ENCODE results near the gene EARS2. TPM values are rescaled to one million over a fixed set of nuclear protein-coding genes. Genes with fewer than 3 reads are reported as not detected.

The EARS2 gene
- total RNA-seq, 1 donor from 2014 or later: 19.7 TPM

DNA sequence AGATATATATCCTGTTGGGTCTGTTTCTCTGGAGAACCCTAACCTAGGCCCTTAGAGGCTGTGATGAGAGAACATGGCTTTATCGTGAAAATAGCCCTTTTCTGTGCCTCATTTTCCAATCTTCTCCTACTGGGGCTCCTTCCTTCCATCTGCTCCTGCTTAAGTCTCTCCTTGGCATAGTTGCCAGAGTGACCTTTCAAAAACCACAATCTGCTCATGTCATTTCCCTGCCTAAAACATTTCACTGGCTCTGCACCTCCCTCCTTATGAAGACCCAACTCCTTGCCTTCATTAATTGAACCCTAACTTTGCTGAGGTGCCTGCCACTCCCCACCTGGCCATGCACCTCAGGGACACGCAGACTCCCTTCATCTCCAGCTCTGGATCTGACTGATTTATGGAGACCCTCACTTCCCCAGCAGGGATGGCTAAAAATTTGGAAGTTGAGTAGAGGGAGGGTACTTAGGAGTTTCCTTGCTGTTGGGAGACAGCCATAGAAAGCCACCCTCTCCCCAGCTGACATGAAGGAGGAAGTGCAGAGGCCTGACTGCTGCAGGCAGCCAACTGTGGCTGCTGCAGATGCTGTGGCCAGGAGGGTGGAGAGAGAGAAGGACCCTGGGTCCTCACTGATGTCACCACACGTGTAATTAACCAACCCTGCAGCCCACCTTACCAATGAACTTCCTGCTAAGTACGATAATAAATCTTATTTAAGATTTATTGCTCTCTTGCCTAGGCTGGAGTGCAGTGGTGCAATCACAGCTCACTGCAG is 40.6 kb downstream of the EARS2 start:
- no peaks in the 10 kb centered on the region for H3K27me3 ChIP-seq
- H3K4me3 ChIP-seq: no peak overlapping the region
- no peak for DNase-seq (ENCODE audit: low spot score)
- H3K4me3 Mint-ChIP-seq: no peak overlapping the region
- no peak overlapping the region for H3K27ac Mint-ChIP-seq
- H3F3A ChIP-seq (ENCODE audit: low read depth): peaks cover 3% of the 10 kb centered on the region
- H2AFZ ChIP-seq (replicated peaks): no peak overlapping the region
- no peak overlapping the region for H3K9ac ChIP-seq
- peaks cover 4% of the 10 kb centered on the region for H3K36me3 Mint-ChIP-seq
- no peaks in the 10 kb centered on the region for H3K4me1 ChIP-seq
- no peak for TF ChIP-seq EZH2phosphoT487 (IDR thresholded peaks at IDR 0.05)
- no peak for TF ChIP-seq EZH2 (IDR thresholded peaks at IDR 0.05)
- TF ChIP-seq, protein P1, sequence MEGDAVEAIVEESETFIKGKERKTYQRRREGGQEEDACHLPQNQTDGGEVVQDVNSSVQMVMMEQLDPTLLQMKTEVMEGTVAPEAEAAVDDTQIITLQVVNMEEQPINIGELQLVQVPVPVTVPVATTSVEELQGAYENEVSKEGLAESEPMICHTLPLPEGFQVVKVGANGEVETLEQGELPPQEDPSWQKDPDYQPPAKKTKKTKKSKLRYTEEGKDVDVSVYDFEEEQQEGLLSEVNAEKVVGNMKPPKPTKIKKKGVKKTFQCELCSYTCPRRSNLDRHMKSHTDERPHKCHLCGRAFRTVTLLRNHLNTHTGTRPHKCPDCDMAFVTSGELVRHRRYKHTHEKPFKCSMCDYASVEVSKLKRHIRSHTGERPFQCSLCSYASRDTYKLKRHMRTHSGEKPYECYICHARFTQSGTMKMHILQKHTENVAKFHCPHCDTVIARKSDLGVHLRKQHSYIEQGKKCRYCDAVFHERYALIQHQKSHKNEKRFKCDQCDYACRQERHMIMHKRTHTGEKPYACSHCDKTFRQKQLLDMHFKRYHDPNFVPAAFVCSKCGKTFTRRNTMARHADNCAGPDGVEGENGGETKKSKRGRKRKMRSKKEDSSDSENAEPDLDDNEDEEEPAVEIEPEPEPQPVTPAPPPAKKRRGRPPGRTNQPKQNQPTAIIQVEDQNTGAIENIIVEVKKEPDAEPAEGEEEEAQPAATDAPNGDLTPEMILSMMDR (IDR thresholded peaks at IDR 0.05): no peak
- H3K27me3 Mint-ChIP-seq (ENCODE audit: insufficient read depth, low read depth): no peaks in the 10 kb centered on the region
- H3K9me3 ChIP-seq (ENCODE audit: low read depth): no peaks in the 10 kb centered on the region
- no peaks in the 10 kb centered on the region for H3K79me2 ChIP-seq (ENCODE audit: low read depth)
- H3K4me1 Mint-ChIP-seq: no peaks in the 10 kb centered on the region
- H3K36me3 ChIP-seq: no peaks in the 10 kb centered on the region
- no peaks in the 10 kb centered on the region for H3K9me3 Mint-ChIP-seq
- no peak overlapping the region for H3K4me2 ChIP-seq
- H3K27ac ChIP-seq: no peak overlapping the region
- no peaks in the 10 kb centered on the region for H4K20me1 ChIP-seq (ENCODE audit: low read depth)

DNA sequence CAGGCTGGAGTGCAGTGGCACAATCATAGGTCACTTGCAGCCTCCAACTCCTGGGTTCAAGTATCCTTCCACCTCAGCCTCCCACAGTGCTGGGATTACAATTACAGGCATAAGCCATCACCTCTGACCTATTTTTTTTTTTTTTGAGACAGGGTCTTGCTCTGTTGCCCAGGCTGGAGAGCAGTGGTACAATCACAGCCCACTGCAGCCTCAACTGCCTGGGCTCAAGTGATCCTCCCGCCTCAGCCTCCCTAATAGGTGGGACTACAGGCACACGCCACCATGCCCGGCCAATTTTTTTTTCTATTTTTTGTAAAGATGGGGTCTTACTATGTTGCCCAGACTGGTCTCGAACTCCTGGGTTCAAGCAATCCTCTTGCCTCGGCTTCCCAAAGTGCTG is 41.3 kb downstream of the EARS2 start:
- Histone ChIP-seq H3K9me3 (ENCODE audit: low read depth) (no peaks in the 10 kb centered on the region), H2AFZ (replicated peaks) (no peak overlapping the region), H3K9ac (no peak overlapping the region), H3K27me3 (no peaks in the 10 kb centered on the region), H4K20me1 (ENCODE audit: low read depth) (no peaks in the 10 kb centered on the region), H3K4me3 (no peak overlapping the region), H3K36me3 (no peaks in the 10 kb centered on the region), H3K4me2 (no peak overlapping the region), H3K27ac (no peak overlapping the region), H3F3A (ENCODE audit: low read depth) (peaks cover 5% of the 10 kb centered on the region), H3K4me1 (no peaks in the 10 kb centered on the region), H3K79me2 (ENCODE audit: low read depth) (no peaks in the 10 kb centered on the region)
- TF ChIP-seq, protein P1 (IDR thresholded peaks at IDR 0.05): no peak
- no peak for TF ChIP-seq EZH2phosphoT487 (IDR thresholded peaks at IDR 0.05)
- TF ChIP-seq EZH2 (IDR thresholded peaks at IDR 0.05): no peak
- no peaks in the 10 kb centered on the region for H3K9me3 Mint-ChIP-seq
- no peaks in the 10 kb centered on the region for H3K27me3 Mint-ChIP-seq (ENCODE audit: insufficient read depth, low read depth)
- no peak overlapping the region for H3K4me3 Mint-ChIP-seq
- no peak overlapping the region for H3K27ac Mint-ChIP-seq
- DNase-seq (ENCODE audit: low spot score): no peak
- H3K36me3 Mint-ChIP-seq: peaks cover 5% of the 10 kb centered on the region
- no peaks in the 10 kb centered on the region for H3K4me1 Mint-ChIP-seq

DNA sequence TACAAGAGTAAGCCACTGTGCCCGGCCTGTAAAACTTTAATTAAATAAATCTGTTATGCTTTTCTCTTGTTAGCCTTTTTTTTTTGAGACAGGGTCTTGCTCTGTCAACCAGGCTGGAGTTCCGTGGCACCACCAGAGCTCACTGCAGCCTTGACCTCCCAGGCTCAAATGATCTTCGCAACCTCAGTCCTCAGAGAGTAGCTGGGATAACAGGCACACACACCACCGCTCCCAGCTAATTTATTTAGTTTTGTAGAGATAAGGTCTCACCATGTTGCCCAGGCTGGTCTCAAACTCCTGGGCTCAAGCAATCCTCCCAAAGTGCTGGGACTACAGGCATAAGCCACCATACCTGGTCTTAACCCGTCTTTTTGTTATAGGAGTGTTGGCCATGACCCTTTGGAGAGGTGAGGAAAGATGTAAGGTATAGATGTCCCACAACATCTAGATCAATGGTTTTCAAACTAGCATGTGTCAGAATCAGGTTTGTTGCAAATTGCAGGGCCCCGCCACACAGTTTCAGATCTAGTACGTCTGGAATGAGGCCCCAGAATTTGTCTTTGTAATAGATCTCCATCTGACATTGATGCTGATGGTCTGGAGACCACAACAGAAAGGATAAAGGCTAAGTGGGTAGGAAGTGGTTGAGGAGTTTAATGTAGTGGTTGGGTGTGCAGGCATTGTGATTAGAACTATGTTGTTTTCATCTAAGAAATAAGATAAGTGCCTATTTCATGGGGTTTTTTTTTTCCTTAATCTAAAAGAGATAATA is 42.6 kb downstream of the EARS2 start:
- Histone ChIP-seq H3K79me2 (ENCODE audit: low read depth) (peaks cover 7% of the 10 kb centered on the region), H3K4me1 (no peaks in the 10 kb centered on the region), H3K9me3 (ENCODE audit: low read depth) (no peaks in the 10 kb centered on the region), H3K36me3 (no peaks in the 10 kb centered on the region), H4K20me1 (ENCODE audit: low read depth) (peaks cover 2% of the 10 kb centered on the region), H3K27ac (no peak overlapping the region), H2AFZ (replicated peaks) (no peak overlapping the region), H3F3A (ENCODE audit: low read depth) (peaks cover 6% of the 10 kb centered on the region), H3K27me3 (no peaks in the 10 kb centered on the region), H3K4me2 (no peak overlapping the region), H3K9ac (no peak overlapping the region), H3K4me3 (no peak overlapping the region)
- Mint-ChIP-seq H3K9me3 (no peaks in the 10 kb centered on the region), H3K4me3 (no peak overlapping the region), H3K36me3 (peaks cover 5% of the 10 kb centered on the region), H3K27ac (no peak overlapping the region), H3K27me3 (ENCODE audit: insufficient read depth, low read depth) (no peaks in the 10 kb centered on the region), H3K4me1 (peaks cover 3% of the 10 kb centered on the region)
- no peak for DNase-seq (ENCODE audit: low spot score)
- TF ChIP-seq, protein P1 (IDR thresholded peaks at IDR 0.05): no peak
- no peak for TF ChIP-seq EZH2phosphoT487 (IDR thresholded peaks at IDR 0.05)
- TF ChIP-seq EZH2 (IDR thresholded peaks at IDR 0.05): no peak
